GM23338 (cell line): ENCODE results near the gene CALML5. TPM values are rescaled to one million over a fixed set of nuclear protein-coding genes. Genes with fewer than 3 reads are reported as not detected.

Source experiments
- ATAC-seq: fragments of 200-7000 bp; cut with Tn5 transposase; 3 replicates; pipeline ENCODE4 v1.9.1; 2020
- DNase-seq: peaks from one replicate; pipeline ENCODE4 v3.0.0-alpha.2; 2015; ENCODE audit warnings: low spot score
- H2AFZ ChIP-seq: fragments of 200-600 bp; sonication (generic); 2 replicates; pipeline ENCODE4 v1.8.0; 2016; ENCODE audit warnings: antibody characterized with exemption, mild to moderate bottlenecking, moderate library complexity
- H3F3A ChIP-seq: fragments of 200-600 bp; sonication (generic); replicated peaks from 2 replicates; pipeline ENCODE4 v1.8.0; 2017; ENCODE audit warnings: antibody characterized with exemption, mixed run types, low read depth
- H3K27ac ChIP-seq: fragments of 200-600 bp; sonication (generic); 2 replicates; pipeline ENCODE4 v1.6.1; 2016; ENCODE audit warnings: low read depth
- H3K27me3 ChIP-seq: fragments of 200-600 bp; sonication (generic); 2 replicates; pipeline ENCODE4 v1.8.0; 2016; ENCODE audit warnings: mild to moderate bottlenecking, mixed run types, moderate library complexity; ENCODE audit not compliant: insufficient read depth
- H3K36me3 ChIP-seq: fragments of 200-600 bp; sonication (generic); 2 replicates; pipeline ENCODE4 v1.8.0; 2016; ENCODE audit warnings: mild to moderate bottlenecking; ENCODE audit not compliant: insufficient read depth
- H3K4me1 ChIP-seq: fragments of 200-600 bp; sonication (generic); 2 replicates; pipeline ENCODE4 v1.8.0; 2016; ENCODE audit warnings: mild to moderate bottlenecking, moderate library complexity; ENCODE audit not compliant: insufficient read depth
- H3K4me2 ChIP-seq: fragments of 200-600 bp; sonication (generic); 2 replicates; pipeline ENCODE4 v1.7.1; 2017; ENCODE audit warnings: mixed run types
- H3K4me3 ChIP-seq: fragments of 200-600 bp; sonication (generic); 2 replicates; pipeline ENCODE4 v1.6.1; 2016; ENCODE audit warnings: mixed run types
- H3K79me2 ChIP-seq: fragments of 200-600 bp; sonication (generic); replicated peaks from 2 replicates; pipeline ENCODE4 v1.8.0; 2017; ENCODE audit warnings: mild to moderate bottlenecking; ENCODE audit not compliant: insufficient read depth
- H3K9me2 ChIP-seq: fragments of 200-600 bp; sonication (generic); 2 replicates; pipeline ENCODE4 v1.8.0; 2017; ENCODE audit not compliant: insufficient read depth
- H4K20me1 ChIP-seq: fragments of 200-600 bp; sonication (generic); replicated peaks from 2 replicates; pipeline ENCODE4 v1.8.0; 2017; ENCODE audit warnings: mild to moderate bottlenecking; ENCODE audit not compliant: insufficient read depth
- H3K27ac Mint-ChIP-seq: 2 replicates; pipeline ENCODE4 v1.8.0; 2020; ENCODE audit warnings: inconsistent platforms, mild to moderate bottlenecking, moderate library complexity, mixed read lengths
- H3K27me3 Mint-ChIP-seq: 3 replicates; pipeline ENCODE4 v1.8.0; 2022; ENCODE audit warnings: low read depth, mild to moderate bottlenecking, moderate library complexity, mixed read lengths, inconsistent platforms; ENCODE audit not compliant: insufficient read depth, poor library complexity
- H3K36me3 Mint-ChIP-seq: 3 replicates; pipeline ENCODE4 v1.8.0; 2021; ENCODE audit warnings: low read depth, mild to moderate bottlenecking, inconsistent platforms, moderate library complexity, mixed read lengths
- H3K4me1 Mint-ChIP-seq: 3 replicates; pipeline ENCODE4 v1.8.0; 2020; ENCODE audit warnings: mild to moderate bottlenecking, inconsistent platforms, mixed read lengths
- H3K4me3 Mint-ChIP-seq: 3 replicates; pipeline ENCODE4 v1.8.0; 2021; ENCODE audit warnings: moderate library complexity, mild to moderate bottlenecking, inconsistent platforms, mixed read lengths
- H3K9me3 Mint-ChIP-seq: 3 replicates; pipeline ENCODE4 v1.8.0; 2020; ENCODE audit warnings: moderate library complexity, mild to moderate bottlenecking, inconsistent platforms, mixed read lengths
- CREB1 ChIP-seq: fragments of 250-450 bp; sonication (Bioruptor Pico); IDR thresholded peaks from 2 replicates; pipeline ENCODE4 v1.5.0; 2020; ENCODE audit warnings: low read depth, mild to moderate bottlenecking, moderate library complexity
- ETS1 ChIP-seq: IDR thresholded peaks from 2 replicates; pipeline ENCODE4 v1.6.1; 2016; ENCODE audit warnings: antibody characterized with exemption
- JUNB ChIP-seq: IDR thresholded peaks from one replicate; pipeline ENCODE4 v1.6.1; 2016; ENCODE audit warnings: antibody characterized with exemption; ENCODE audit not compliant: unreplicated experiment
- REST ChIP-seq: IDR thresholded peaks from one replicate; pipeline ENCODE4 v1.6.1; 2018; ENCODE audit warnings: antibody characterized with exemption; ENCODE audit not compliant: unreplicated experiment
- ZNF462 ChIP-seq: fragments of 250-450 bp; sonication (Bioruptor Pico); IDR thresholded peaks from 2 replicates; pipeline ENCODE4 v1.5.0; 2020; ENCODE audit warnings: mild to moderate bottlenecking, moderate library complexity
- polyA plus RNA-seq: library from polyadenylated mRNA; unstranded; fragments of >200 nt; fragmentation: Nextera tagmentation; extraction: Ambion mirVana; gene quantifications from 2 replicates; pipeline ENCODE4 v1.2.1, GENCODE V29; 2016
- total RNA-seq: library from RNA; depleted of rRNA; stranded (reverse); fragments of >200 nt; shearing (Covaris generic); gene quantifications from 2 replicates; pipeline ENCODE4 v1.2.3, GENCODE V29; 2014

The CALML5 gene
- total and polyA plus RNA-seq, 2 experiments from 2014 or later = 0.40 TPM; not detected in 1

GRCh38 chr10:5460468-5461202 lies 38.7 kb downstream of the CALML5 start:
- peaks cover 92% of the 10 kb centered on the region for H3K36me3 Mint-ChIP-seq
- no peaks in the 10 kb centered on the region for H4K20me1 ChIP-seq
- H3K4me3 ChIP-seq = no peak overlapping the region
- H3K27me3 Mint-ChIP-seq = peaks cover 8% of the 10 kb centered on the region
- H3K9me2 ChIP-seq = peaks cover 5% of the 10 kb centered on the region; the same call in 1 of the 2 replicates
- no peak overlapping the region for H3K4me3 Mint-ChIP-seq
- no peak for DNase-seq
- no peak overlapping the region for H2AFZ ChIP-seq
- H3K4me2 ChIP-seq = no peak overlapping the region
- TF ChIP-seq ZNF462 = no peak
- TF ChIP-seq CREB1 = no peak
- TF ChIP-seq REST = no peak
- TF ChIP-seq ETS1 = no peak
- TF ChIP-seq JUNB = no peak
- peak overlapping the region; percentile 65; the same call in 1 of the 2 replicates for H3K27ac ChIP-seq
- ATAC-seq = no peak
- H3F3A ChIP-seq = no peaks in the 10 kb centered on the region
- no peaks in the 10 kb centered on the region for H3K27me3 ChIP-seq
- H3K79me2 ChIP-seq = no peaks in the 10 kb centered on the region; the same call in 1 of the 2 replicates
- H3K36me3 ChIP-seq = peaks cover 29% of the 10 kb centered on the region
- peaks cover 27% of the 10 kb centered on the region for H3K4me1 Mint-ChIP-seq
- H3K9me3 Mint-ChIP-seq = peaks cover 30% of the 10 kb centered on the region
- H3K4me1 ChIP-seq = peaks cover 10% of the 10 kb centered on the region
- H3K27ac Mint-ChIP-seq = no peak overlapping the region
